Neutrophil (primary cell): ENCODE measurements around the gene MLLT3.

Source experiments
- H3K27ac ChIP-seq: fragments of 200-600 bp; sonication (generic); 2 replicates; pipeline ENCODE4 v1.5.1; 2016; ENCODE audit warnings: mild to moderate bottlenecking, moderate library complexity
- H3K27me3 ChIP-seq: fragments of 200-600 bp; sonication (generic); 2 replicates; pipeline ENCODE4 v1.6.0; 2016; ENCODE audit warnings: mild to moderate bottlenecking
- H3K36me3 ChIP-seq: fragments of 200-600 bp; sonication (generic); 2 replicates; pipeline ENCODE4 v1.5.1; 2017
- H3K4me1 ChIP-seq, 2 experiments: fragments of 200-600 bp in 1 of 2; sonication (generic) in 1 of 2; 1 replicate in 1 of 2; 2 replicates in 1 of 2; pipeline versions ENCODE4 v1.5.1 to v1.6.1; 2013 to 2016; ENCODE audit warnings: low read depth in 1 of 2, low read length in 1 of 2, mild to moderate bottlenecking in 1 of 2, moderate library complexity in 1 of 2; ENCODE audit not compliant: control insufficient read depth in 1 of 2, insufficient read depth in 1 of 2
- H3K4me3 ChIP-seq, 2 experiments: fragments of 200-600 bp in 1 of 2; sonication (generic) in 1 of 2; 1 replicate in 1 of 2; 2 replicates in 1 of 2; pipeline ENCODE4 v1.5.1; 2013 to 2016; ENCODE audit warnings: low read depth in 1 of 2, low read length in 1 of 2, mild to moderate bottlenecking in 1 of 2, moderate library complexity in 1 of 2
- H3K9me3 ChIP-seq: fragments of 200-600 bp; sonication (generic); 2 replicates; pipeline ENCODE4 v1.5.1; 2016
- CTCF ChIP-seq: fragments of 200-600 bp; sonication (generic); IDR thresholded peaks from 2 replicates; pipeline ENCODE4 v1.5.1; 2016; ENCODE audit warnings: antibody characterized with exemption

The MLLT3 gene

GRCh38 chr9:20594608-20595007 is 27.7 kb downstream of the MLLT3 start:
- Histone ChIP-seq H3K9me3 (no peaks in the 10 kb centered on the region), H3K36me3 (no peaks in the 10 kb centered on the region), H3K27ac (no peak overlapping the region), H3K4me3 (no peak overlapping the region), H3K27me3 (no peaks in the 10 kb centered on the region), H3K4me1 (no peaks in the 10 kb centered on the region)
- TF ChIP-seq CTCF = no peak

GRCh38 chr9:20593537-20593936 is 28.8 kb downstream of the MLLT3 start:
- TF ChIP-seq CTCF = no peak
- Histone ChIP-seq H3K27ac (no peak overlapping the region), H3K4me3 (no peak overlapping the region), H3K36me3 (no peaks in the 10 kb centered on the region), H3K27me3 (no peaks in the 10 kb centered on the region), H3K4me1 (no peaks in the 10 kb centered on the region), H3K9me3 (no peaks in the 10 kb centered on the region)

- H3K4me3 ChIP-seq = no peak overlapping the region
- no peaks in the 10 kb centered on the region for H3K27me3 ChIP-seq
- no peaks in the 10 kb centered on the region for H3K36me3 ChIP-seq
- H3K9me3 ChIP-seq = no peaks in the 10 kb centered on the region
- no peak for TF ChIP-seq CTCF
- no peak overlapping the region for H3K27ac ChIP-seq
- H3K4me1 ChIP-seq = no peaks in the 10 kb centered on the region
These were observed 29.2 kb downstream of the MLLT3 start for GRCh38 chr9:20593105-20593504.

DNA sequence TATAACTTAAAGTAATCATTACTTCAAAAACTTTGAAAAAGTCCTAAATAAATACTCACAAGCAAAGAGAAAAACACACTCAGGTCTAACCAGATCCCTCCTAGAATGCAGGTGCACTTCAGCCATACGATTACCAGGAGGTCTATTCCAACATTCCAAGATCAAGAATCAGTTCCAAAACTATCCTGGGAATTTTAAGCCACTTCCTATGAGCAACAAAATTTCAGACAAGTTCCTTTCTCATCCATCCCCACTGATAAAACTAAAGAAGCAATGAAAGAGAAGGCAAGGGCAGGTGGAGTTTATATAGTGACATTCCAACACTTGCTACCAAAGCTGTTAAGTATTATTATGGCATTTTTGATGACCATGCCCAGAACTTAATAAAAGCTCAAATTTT is 29.6 kb downstream of the MLLT3 start:
- H3K9me3 ChIP-seq = no peaks in the 10 kb centered on the region
- no peak overlapping the region for H3K4me3 ChIP-seq
- no peaks in the 10 kb centered on the region for H3K4me1 ChIP-seq
- no peaks in the 10 kb centered on the region for H3K36me3 ChIP-seq
- H3K27me3 ChIP-seq = no peaks in the 10 kb centered on the region
- no peak for TF ChIP-seq CTCF
- no peak overlapping the region for H3K27ac ChIP-seq

- Histone ChIP-seq H3K36me3 (no peaks in the 10 kb centered on the region), H3K27ac (no peak overlapping the region), H3K27me3 (no peaks in the 10 kb centered on the region), H3K9me3 (no peaks in the 10 kb centered on the region), H3K4me3 (no peak overlapping the region), H3K4me1 (no peaks in the 10 kb centered on the region)
- TF ChIP-seq CTCF = no peak
These were observed 31.1 kb downstream of the MLLT3 start for GRCh38 chr9:20591223-20591622.
